Measurements from ENCODE around the gene S100A10. TPM values are rescaled to one million over a fixed set of nuclear protein-coding genes. Genes with fewer than 3 reads are reported as not detected.

S100A10 gene
- total and polyA plus RNA-seq, 10 donors, result 45.6 to 167 (median 79.0) TPM

- H3K4me3 ChIP-seq, result no peak overlapping the region
- TF ChIP-seq POLR2A (IDR thresholded peaks at IDR 0.05) (no peak), POLR2AphosphoS5 (IDR thresholded peaks at IDR 0.05) (no peak)
- TF ChIP-seq, protein P1, sequence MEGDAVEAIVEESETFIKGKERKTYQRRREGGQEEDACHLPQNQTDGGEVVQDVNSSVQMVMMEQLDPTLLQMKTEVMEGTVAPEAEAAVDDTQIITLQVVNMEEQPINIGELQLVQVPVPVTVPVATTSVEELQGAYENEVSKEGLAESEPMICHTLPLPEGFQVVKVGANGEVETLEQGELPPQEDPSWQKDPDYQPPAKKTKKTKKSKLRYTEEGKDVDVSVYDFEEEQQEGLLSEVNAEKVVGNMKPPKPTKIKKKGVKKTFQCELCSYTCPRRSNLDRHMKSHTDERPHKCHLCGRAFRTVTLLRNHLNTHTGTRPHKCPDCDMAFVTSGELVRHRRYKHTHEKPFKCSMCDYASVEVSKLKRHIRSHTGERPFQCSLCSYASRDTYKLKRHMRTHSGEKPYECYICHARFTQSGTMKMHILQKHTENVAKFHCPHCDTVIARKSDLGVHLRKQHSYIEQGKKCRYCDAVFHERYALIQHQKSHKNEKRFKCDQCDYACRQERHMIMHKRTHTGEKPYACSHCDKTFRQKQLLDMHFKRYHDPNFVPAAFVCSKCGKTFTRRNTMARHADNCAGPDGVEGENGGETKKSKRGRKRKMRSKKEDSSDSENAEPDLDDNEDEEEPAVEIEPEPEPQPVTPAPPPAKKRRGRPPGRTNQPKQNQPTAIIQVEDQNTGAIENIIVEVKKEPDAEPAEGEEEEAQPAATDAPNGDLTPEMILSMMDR (IDR thresholded peaks at IDR 0.05 in 8 of 11, conservative IDR thresholded peaks at IDR 0.05 in 3 of 11), result no peak
- no peaks in the 10 kb centered on the region for H3K27me3 ChIP-seq (replicated peaks in 1 of 7)
- peaks cover 0 to 19% (median 12%) of the 10 kb centered on the region in 6 donors for H3K4me1 ChIP-seq
- H3K36me3 ChIP-seq, result peaks cover 0 to 55% (median 25%) of the 10 kb centered on the region in 6 donors
- no peaks in the 10 kb centered on the region for H3K9me3 ChIP-seq
- no peak overlapping the region for H3K27ac ChIP-seq
- intact Hi-C loops (cut with DNase I; ENCODE audit: low total_unique reads), result no loop called here
- DNase-seq, result no peak
- 86 to 92% (median 90%) methylated on average over 5 of the region's 5 CpGs for WGBS, 5 donors
These were observed 13.1 kb downstream of the S100A10 start for GRCh38 chr1:151980287-151981177.

- peaks cover 0 to 39% (median 23%) of the 10 kb centered on the region in 6 donors for H3K36me3 ChIP-seq
- WGBS, 5 donors, result 76 to 87% (median 81%) methylated on average over 5 of the region's 5 CpGs
- TF ChIP-seq POLR2AphosphoS5 (IDR thresholded peaks at IDR 0.05) (no peak), POLR2A (IDR thresholded peaks at IDR 0.05) (no peak)
- TF ChIP-seq, protein P1 (IDR thresholded peaks at IDR 0.05 in 8 of 11, conservative IDR thresholded peaks at IDR 0.05 in 3 of 11), result no peak
These were observed 14.7 kb downstream of the S100A10 start for GRCh38 chr1:151978922-151979321.

DNA sequence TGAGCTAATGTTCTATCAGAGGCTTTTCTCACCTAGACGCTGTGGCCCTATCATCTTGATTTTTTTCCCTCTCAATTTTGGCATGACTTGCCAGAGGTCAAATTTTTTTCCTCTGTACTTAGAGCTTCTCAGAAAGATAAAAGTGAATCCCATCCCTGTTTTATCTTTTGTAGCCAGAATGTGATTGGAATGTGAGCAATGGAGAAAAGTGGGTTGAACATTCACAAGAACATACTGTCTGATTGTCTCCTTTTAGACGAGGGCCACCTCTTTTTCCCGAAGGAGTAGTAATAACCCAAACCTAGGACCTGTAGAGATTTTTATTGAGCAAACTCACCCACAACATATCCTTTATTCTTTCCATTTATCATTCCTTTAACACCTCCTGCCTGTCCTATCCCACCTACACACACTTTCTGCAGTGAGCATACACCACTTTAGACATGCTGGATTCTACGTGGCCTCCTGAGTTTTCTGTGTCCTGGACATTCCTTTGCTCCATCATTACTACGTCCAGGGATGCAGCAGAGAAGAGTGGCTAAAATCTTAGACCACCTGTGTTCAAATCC is 15.9 kb downstream of the S100A10 start:
- 88 to 93% (median 91%) methylated on average over 5 of the region's 5 CpGs for WGBS, 5 donors
- no peak for DNase-seq
- TF ChIP-seq, protein P1 (IDR thresholded peaks at IDR 0.05 in 8 of 11, conservative IDR thresholded peaks at IDR 0.05 in 3 of 11), result no peak
- no peak for TF ChIP-seq POLR2A (IDR thresholded peaks at IDR 0.05)

More at GRCh38 chr1:151978922-151979321, 14.7 kb downstream of the S100A10 start:
- no peak overlapping the region for H3K27ac ChIP-seq
- no peaks in the 10 kb centered on the region for H3K27me3 ChIP-seq (replicated peaks in 1 of 7)
- intact Hi-C loops (cut with DNase I; ENCODE audit: low total_unique reads), result no loop called here
- H3K9me3 ChIP-seq, result no peaks in the 10 kb centered on the region
- peaks cover 0 to 4% (median under 1%) of the 10 kb centered on the region in 6 donors for H3K4me1 ChIP-seq
- DNase-seq, result no peak
- no peak overlapping the region for H3K4me3 ChIP-seq

DNA sequence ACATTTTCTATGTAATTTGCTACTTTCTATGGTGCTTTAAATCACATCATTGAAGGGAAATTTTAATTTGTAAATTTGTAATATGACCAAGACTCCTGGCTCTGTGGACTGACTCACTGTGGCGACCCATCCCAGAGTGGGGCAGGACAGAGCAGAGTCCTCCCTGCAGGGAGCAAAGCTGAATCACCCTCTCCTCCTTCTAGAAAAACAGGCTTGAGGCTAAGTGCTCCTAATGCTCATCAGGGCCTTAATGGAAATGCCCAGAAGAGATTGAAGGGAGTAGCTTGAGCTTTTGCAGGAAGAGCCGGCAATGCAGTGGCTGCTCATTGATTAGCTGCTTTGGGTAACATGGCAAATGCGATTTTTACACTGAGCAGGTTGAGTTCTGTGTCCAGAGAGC is 16.8 kb downstream of the S100A10 start:
- 91 to 97% (median 94%) methylated on average over 3 of the region's 3 CpGs for WGBS, 5 donors
- no peak overlapping the region for H3K27ac ChIP-seq

More for the DNA sequence above, 15.9 kb downstream of the S100A10 start:
- Histone ChIP-seq H3K4me1 (peaks cover 0 to 8% (median 0%) of the 10 kb centered on the region in 6 donors), H3K27ac (no peak overlapping the region), H3K9me3 (no peaks in the 10 kb centered on the region), H3K4me3 (no peak overlapping the region), H3K27me3 (replicated peaks in 1 of 7) (no peaks in the 10 kb centered on the region), H3K36me3 (peaks cover 0 to 28% (median 15%) of the 10 kb centered on the region in 6 donors)
- intact Hi-C loops (cut with DNase I; ENCODE audit: low total_unique reads), result no loop called here

More for the DNA sequence above, 16.8 kb downstream of the S100A10 start:
- Histone ChIP-seq H3K27me3 (replicated peaks in 1 of 7) (no peaks in the 10 kb centered on the region), H3K36me3 (peaks cover 0 to 19% (median 8%) of the 10 kb centered on the region in 6 donors), H3K4me3 (no peak overlapping the region), H3K4me1 (peaks cover 0 to 13% (median 0%) of the 10 kb centered on the region in 6 donors), H3K9me3 (no peaks in the 10 kb centered on the region)
- DNase-seq, result no peak
- TF ChIP-seq, protein P1 (IDR thresholded peaks at IDR 0.05 in 8 of 11, conservative IDR thresholded peaks at IDR 0.05 in 3 of 11), result no peak
- TF ChIP-seq POLR2AphosphoS5 (IDR thresholded peaks at IDR 0.05) (no peak), POLR2A (IDR thresholded peaks at IDR 0.05) (no peak)
- intact Hi-C loops (cut with DNase I; ENCODE audit: low total_unique reads), result no loop called here
